Activated naive CD4-positive, alpha-beta T cell treated with anti-CD3 and anti-CD28 coated beads, Interleukin-2, amount 50 U/mL, for 24 hours (primary cell): ENCODE data around the gene NUDT11.
"Not testable (repeated sequence)": the region's sequence is repeated elsewhere in the genome, so short reads cannot be mapped to it uniquely, and the experiment has no call there.

Experiments
- H3K27ac Mint-ChIP-seq: one replicate; pipeline ENCODE4 v1.8.0; 2021; ENCODE audit warnings: mild to moderate bottlenecking, mixed read lengths
- H3K27me3 Mint-ChIP-seq: one replicate; pipeline ENCODE4 v1.8.0; 2021; ENCODE audit warnings: mixed read lengths
- H3K36me3 Mint-ChIP-seq: one replicate; pipeline ENCODE4 v1.8.0; 2021; ENCODE audit warnings: mixed read lengths
- H3K4me1 Mint-ChIP-seq: one replicate; pipeline ENCODE4 v1.8.0; 2021; ENCODE audit warnings: mixed read lengths
- H3K4me3 Mint-ChIP-seq: one replicate; pipeline ENCODE4 v1.8.0; 2021; ENCODE audit warnings: mild to moderate bottlenecking, mixed read lengths
- H3K9me3 Mint-ChIP-seq: one replicate; pipeline ENCODE4 v1.8.0; 2021; ENCODE audit warnings: mixed read lengths

Gene NUDT11

GRCh38 chrX:51496501-51497291 lies at the start of gene NUDT11:
NUDT11 (minus strand) TSS chrX:51496592; CDS start chrX:51496444, 148 bp downstream.
- Mint-ChIP-seq H3K4me3 (peak within 1 kb of the TSS; percentile 89), H3K27me3 (peaks cover 14% of the 10 kb centered on the region), H3K36me3 (no peaks in the 10 kb centered on the region), H3K9me3 (no peaks in the 10 kb centered on the region), H3K4me1 (peaks cover 13% of the 10 kb centered on the region), H3K27ac (peak within 1 kb of the TSS; percentile 88)

- H3K36me3 Mint-ChIP-seq, result no peaks in the 10 kb centered on the region
- no peaks in the 10 kb centered on the region for H3K27me3 Mint-ChIP-seq
- peaks cover under 1% of the 10 kb centered on the region for H3K9me3 Mint-ChIP-seq
- H3K27ac Mint-ChIP-seq, result no peak overlapping the region
- no peak overlapping the region for H3K4me3 Mint-ChIP-seq
- no peaks in the 10 kb centered on the region for H3K4me1 Mint-ChIP-seq
Measured at GRCh38 chrX:51520393-51520792, 24.0 kb upstream of the NUDT11 start.

GRCh38 chrX:51519131-51519530 lies 22.7 kb upstream of the NUDT11 start:
- H3K4me1 Mint-ChIP-seq, H3K27ac Mint-ChIP-seq, H3K27me3 Mint-ChIP-seq, H3K4me3 Mint-ChIP-seq, H3K36me3 Mint-ChIP-seq, H3K9me3 Mint-ChIP-seq: not testable (repeated sequence)

- peaks cover 2% of the 10 kb centered on the region for H3K27me3 Mint-ChIP-seq
- H3K36me3 Mint-ChIP-seq, result no peaks in the 10 kb centered on the region
- no peak overlapping the region for H3K4me3 Mint-ChIP-seq
- H3K9me3 Mint-ChIP-seq, result no peaks in the 10 kb centered on the region
- no peaks in the 10 kb centered on the region for H3K4me1 Mint-ChIP-seq
- H3K27ac Mint-ChIP-seq, result no peak overlapping the region
Measured at GRCh38 chrX:51507551-51507950, 11.2 kb upstream of the NUDT11 start.

GRCh38 chrX:51495701-51496488 lies 497 bp downstream of the NUDT11 start:
- not testable (repeated sequence) for H3K27ac Mint-ChIP-seq, H3K9me3 Mint-ChIP-seq, H3K36me3 Mint-ChIP-seq
- Mint-ChIP-seq H3K4me3 (peak overlapping the region; percentile 83), H3K4me1 (peaks cover 13% of the 10 kb centered on the region), H3K27me3 (peaks cover 14% of the 10 kb centered on the region)

- H3K4me1 Mint-ChIP-seq, result peaks cover 13% of the 10 kb centered on the region
- H3K36me3 Mint-ChIP-seq, result no peaks in the 10 kb centered on the region
- H3K27ac Mint-ChIP-seq, result no peak overlapping the region
- peaks cover 14% of the 10 kb centered on the region for H3K27me3 Mint-ChIP-seq
- H3K9me3 Mint-ChIP-seq, result no peaks in the 10 kb centered on the region
- H3K4me3 Mint-ChIP-seq, result peak overlapping the region; percentile 71
Measured at GRCh38 chrX:51494409-51494808, 2.0 kb downstream of the NUDT11 start.

GRCh38 chrX:51487960-51488267 lies 8.5 kb downstream of the NUDT11 start:
- Mint-ChIP-seq H3K27me3 (no peaks in the 10 kb centered on the region), H3K4me3 (no peak overlapping the region), H3K27ac (no peak overlapping the region), H3K9me3 (no peaks in the 10 kb centered on the region), H3K36me3 (no peaks in the 10 kb centered on the region), H3K4me1 (no peaks in the 10 kb centered on the region)

GRCh38 chrX:51484616-51485015 lies 11.8 kb downstream of the NUDT11 start:
- H3K27ac Mint-ChIP-seq, result no peak overlapping the region
- H3K9me3 Mint-ChIP-seq, result no peaks in the 10 kb centered on the region
- no peak overlapping the region for H3K4me3 Mint-ChIP-seq
- no peaks in the 10 kb centered on the region for H3K27me3 Mint-ChIP-seq
- no peaks in the 10 kb centered on the region for H3K36me3 Mint-ChIP-seq
- no peaks in the 10 kb centered on the region for H3K4me1 Mint-ChIP-seq

GRCh38 chrX:51482411-51482810 lies 14.0 kb downstream of the NUDT11 start:
- H3K9me3 Mint-ChIP-seq, H3K4me1 Mint-ChIP-seq, H3K27me3 Mint-ChIP-seq, H3K4me3 Mint-ChIP-seq, H3K27ac Mint-ChIP-seq, H3K36me3 Mint-ChIP-seq: not testable (repeated sequence)

- no peak overlapping the region for H3K27ac Mint-ChIP-seq
- H3K9me3 Mint-ChIP-seq, result no peaks in the 10 kb centered on the region
- H3K27me3 Mint-ChIP-seq, result no peaks in the 10 kb centered on the region
- H3K36me3 Mint-ChIP-seq, result no peaks in the 10 kb centered on the region
- no peak overlapping the region for H3K4me3 Mint-ChIP-seq
- no peaks in the 10 kb centered on the region for H3K4me1 Mint-ChIP-seq
Measured at GRCh38 chrX:51476930-51477329, 19.5 kb downstream of the NUDT11 start.

- Mint-ChIP-seq H3K4me3 (no peak overlapping the region), H3K4me1 (no peaks in the 10 kb centered on the region)
Measured at GRCh38 chrX:51463322-51463721, 33.1 kb downstream of the NUDT11 start.

GRCh38 chrX:51461053-51462044 lies 35.0 kb downstream of the NUDT11 start:
- Mint-ChIP-seq H3K27ac (no peak overlapping the region), H3K4me3 (no peak overlapping the region), H3K9me3 (no peaks in the 10 kb centered on the region), H3K36me3 (no peaks in the 10 kb centered on the region), H3K4me1 (no peaks in the 10 kb centered on the region), H3K27me3 (no peaks in the 10 kb centered on the region)

More at GRCh38 chrX:51463322-51463721, 33.1 kb downstream of the NUDT11 start:
- H3K9me3 Mint-ChIP-seq, result no peaks in the 10 kb centered on the region
- H3K27ac Mint-ChIP-seq, result no peak overlapping the region
- H3K36me3 Mint-ChIP-seq, result no peaks in the 10 kb centered on the region
- no peaks in the 10 kb centered on the region for H3K27me3 Mint-ChIP-seq

GRCh38 chrX:51459125-51459524 lies 37.3 kb downstream of the NUDT11 start:
- no peak overlapping the region for H3K4me3 Mint-ChIP-seq
- H3K4me1 Mint-ChIP-seq, result no peaks in the 10 kb centered on the region
- H3K27ac Mint-ChIP-seq, result no peak overlapping the region
- H3K9me3 Mint-ChIP-seq, result no peaks in the 10 kb centered on the region
- H3K36me3 Mint-ChIP-seq, result no peaks in the 10 kb centered on the region
- no peaks in the 10 kb centered on the region for H3K27me3 Mint-ChIP-seq

GRCh38 chrX:51456814-51457213 lies 39.6 kb downstream of the NUDT11 start:
- H3K27ac Mint-ChIP-seq, result no peak overlapping the region
- no peak overlapping the region for H3K4me3 Mint-ChIP-seq
- no peaks in the 10 kb centered on the region for H3K27me3 Mint-ChIP-seq
- H3K9me3 Mint-ChIP-seq, result no peaks in the 10 kb centered on the region
- no peaks in the 10 kb centered on the region for H3K4me1 Mint-ChIP-seq
- no peaks in the 10 kb centered on the region for H3K36me3 Mint-ChIP-seq

- Mint-ChIP-seq H3K27me3 (no peaks in the 10 kb centered on the region), H3K4me1 (no peaks in the 10 kb centered on the region), H3K27ac (no peak overlapping the region), H3K9me3 (no peaks in the 10 kb centered on the region), H3K36me3 (no peaks in the 10 kb centered on the region), H3K4me3 (no peak overlapping the region)
Measured at GRCh38 chrX:51456246-51456645, 40.1 kb downstream of the NUDT11 start.
